Trophoblast cell (in vitro differentiated cells and primary cell): Measurements from ENCODE around the gene NLRC3.

Experiments used
- DNase-seq, 2 donors: peaks; one replicate each; pipeline ENCODE4 v3.0.0-alpha.2; 2016
- H2AFZ ChIP-seq: 2 replicates; pipeline ENCODE4 v1.6.1; 2013; ENCODE audit warnings: low read length, moderate library complexity, mild to moderate bottlenecking; ENCODE audit not compliant: insufficient read depth, poor library complexity
- H2AK5ac ChIP-seq: 2 replicates; pipeline ENCODE4 v1.6.1; 2013; ENCODE audit warnings: mild to moderate bottlenecking, low read length
- H2BK120ac ChIP-seq: 2 replicates; pipeline ENCODE4 v1.6.1; 2013; ENCODE audit warnings: low read length, mild to moderate bottlenecking, moderate library complexity; ENCODE audit not compliant: insufficient read depth, poor library complexity
- H2BK12ac ChIP-seq: 2 replicates; pipeline ENCODE4 v1.6.1; 2013; ENCODE audit warnings: mild to moderate bottlenecking, low read length, moderate library complexity
- H2BK5ac ChIP-seq: 2 replicates; pipeline ENCODE4 v1.6.1; 2013; ENCODE audit warnings: low read length, low read depth, moderate library complexity, mild to moderate bottlenecking; ENCODE audit not compliant: poor library complexity
- H3K14ac ChIP-seq: 2 replicates; pipeline ENCODE4 v1.6.1; 2013; ENCODE audit warnings: mild to moderate bottlenecking, low read length
- H3K18ac ChIP-seq: 2 replicates; pipeline ENCODE4 v1.6.1; 2013; ENCODE audit warnings: mild to moderate bottlenecking, low read length
- H3K23ac ChIP-seq: 2 replicates; pipeline ENCODE4 v1.6.1; 2013; ENCODE audit warnings: low read length
- H3K27ac ChIP-seq: 2 replicates; pipeline ENCODE4 v1.5.1; 2013; ENCODE audit warnings: low read depth, mild to moderate bottlenecking, inconsistent platforms, low read length, moderate library complexity
- H3K27me3 ChIP-seq: 2 replicates; pipeline ENCODE4 v1.6.1; 2013; ENCODE audit warnings: inconsistent platforms, mild to moderate bottlenecking, low read length, moderate library complexity; ENCODE audit not compliant: insufficient read depth
- H3K36me3 ChIP-seq, 2 experiments: 1 replicate in 1 of 2; 2 replicates in 1 of 2; pipeline ENCODE4 v1.6.1; 2013; ENCODE audit warnings: low read length in 2 of 2, mild to moderate bottlenecking in 2 of 2, moderate library complexity in 1 of 2; ENCODE audit not compliant: insufficient read depth in 2 of 2, control insufficient read depth in 1 of 2
- H3K4ac ChIP-seq: 2 replicates; pipeline ENCODE4 v1.6.1; 2013; ENCODE audit warnings: low read depth, mild to moderate bottlenecking, low read length, moderate library complexity
- H3K4me1 ChIP-seq, 2 experiments: 1 replicate in 1 of 2; 2 replicates in 1 of 2; pipeline ENCODE4 v1.6.1; 2013; ENCODE audit warnings: low read length in 2 of 2, mild to moderate bottlenecking in 2 of 2, moderate library complexity in 1 of 2; ENCODE audit not compliant: insufficient read depth in 2 of 2, control insufficient read depth in 1 of 2
- H3K4me2 ChIP-seq: 2 replicates; pipeline ENCODE4 v1.6.1; 2013; ENCODE audit warnings: inconsistent platforms, mild to moderate bottlenecking, low read length, moderate library complexity
- H3K4me3 ChIP-seq: 2 replicates; pipeline ENCODE4 v1.5.1; 2013; ENCODE audit warnings: mild to moderate bottlenecking, low read depth, low read length, inconsistent platforms
- H3K79me1 ChIP-seq: one replicate; pipeline ENCODE4 v1.6.1; 2013; ENCODE audit warnings: low read length
- H3K79me2 ChIP-seq: 2 replicates; pipeline ENCODE4 v1.6.1; 2013; ENCODE audit warnings: low read length, mild to moderate bottlenecking; ENCODE audit not compliant: control insufficient read depth, insufficient read depth, poor library complexity
- H3K9ac ChIP-seq: 2 replicates; pipeline ENCODE4 v1.6.1; 2013; ENCODE audit warnings: mild to moderate bottlenecking, low read length
- H3K9me3 ChIP-seq: 2 replicates; pipeline ENCODE4 v1.6.1; 2013; ENCODE audit warnings: low read depth, mild to moderate bottlenecking, control low read depth, inconsistent platforms, low read length; ENCODE audit not compliant: insufficient read depth
- H4K12ac ChIP-seq: 2 replicates; pipeline ENCODE4 v1.6.1; 2013; ENCODE audit warnings: low read depth, mild to moderate bottlenecking, low read length, moderate library complexity
- H4K8ac ChIP-seq: 2 replicates; pipeline ENCODE4 v1.6.1; 2013; ENCODE audit warnings: low read depth, mild to moderate bottlenecking, low read length, moderate library complexity
- H4K91ac ChIP-seq: one replicate; pipeline ENCODE4 v1.6.1; 2013; ENCODE audit warnings: low read depth, mild to moderate bottlenecking, low read length, moderate library complexity
- WGBS: extraction: QIAGEN DNeasy Blood & Tissue Kit; methylation state at CpG from one replicate; pipeline ENCODE4 v1.1.7; 2013; ENCODE audit warnings: missing lambda C conversion rate; ENCODE audit not compliant: insufficient read length, insufficient coverage; ENCODE audit errors: extremely low coverage; 5-methylcytosine and 5-hydroxymethylcytosine counted together

Gene NLRC3

DNA sequence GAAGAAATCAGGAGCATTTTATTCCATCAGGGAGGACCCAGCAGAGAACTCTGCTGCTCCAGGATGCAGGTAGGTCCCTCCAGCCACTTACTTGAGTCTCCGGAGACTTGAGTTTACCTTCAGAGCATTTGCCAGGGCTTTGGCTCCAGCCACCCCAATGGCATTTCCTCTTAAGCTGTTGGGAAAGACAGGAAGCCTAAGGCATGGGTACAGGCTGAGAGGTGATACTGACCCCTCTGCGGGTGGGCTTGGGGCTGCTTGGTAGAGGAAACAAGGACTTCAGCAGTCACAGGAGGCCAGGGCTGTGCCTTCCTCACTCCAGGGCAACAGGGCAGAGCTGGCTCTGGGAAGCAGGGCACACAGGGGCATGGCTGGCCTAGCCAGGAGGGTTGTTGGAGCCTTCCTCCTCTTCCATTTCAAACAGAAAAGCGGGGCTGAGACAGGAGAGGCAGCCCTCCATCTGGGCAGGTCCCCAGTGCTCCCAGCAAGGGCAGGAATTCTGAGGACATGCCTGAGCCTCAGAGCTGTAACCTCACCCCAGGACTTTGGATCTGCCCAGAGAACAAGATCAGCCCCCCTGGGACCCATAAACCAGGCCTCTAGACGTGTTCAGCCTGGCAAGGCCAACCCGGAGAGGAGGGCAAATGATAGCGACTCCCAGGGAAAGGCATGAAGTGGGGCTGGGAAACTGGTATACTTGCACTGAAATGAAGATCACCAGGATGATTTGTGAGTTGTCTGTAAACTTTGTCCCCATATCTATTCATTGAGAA is 34.4 kb downstream of the NLRC3 start:
- Histone ChIP-seq H4K91ac (no peak overlapping the region), H2BK120ac (no peak overlapping the region), H4K12ac (no peak overlapping the region), H3K23ac (no peak overlapping the region), H3K9me3 (no peaks in the 10 kb centered on the region), H3K27me3 (no peaks in the 10 kb centered on the region), H3K9ac (no peak overlapping the region), H3K79me2 (no peaks in the 10 kb centered on the region), H3K18ac (no peak overlapping the region), H3K4ac (no peak overlapping the region), H4K8ac (no peak overlapping the region), H2AFZ (no peak overlapping the region), H2BK12ac (no peak overlapping the region), H3K4me3 (no peak overlapping the region), H3K79me1 (no peaks in the 10 kb centered on the region), H2BK5ac (no peak overlapping the region), H3K4me1 (no peaks in the 10 kb centered on the region), H3K36me3 (no peaks in the 10 kb centered on the region), H3K4me2 (no peak overlapping the region), H3K14ac (no peak overlapping the region), H3K27ac (no peak overlapping the region), H2AK5ac (no peak overlapping the region)
- WGBS = no CpG with 5 or more reads among the region's 6 CpGs
- DNase-seq = no peak

DNA sequence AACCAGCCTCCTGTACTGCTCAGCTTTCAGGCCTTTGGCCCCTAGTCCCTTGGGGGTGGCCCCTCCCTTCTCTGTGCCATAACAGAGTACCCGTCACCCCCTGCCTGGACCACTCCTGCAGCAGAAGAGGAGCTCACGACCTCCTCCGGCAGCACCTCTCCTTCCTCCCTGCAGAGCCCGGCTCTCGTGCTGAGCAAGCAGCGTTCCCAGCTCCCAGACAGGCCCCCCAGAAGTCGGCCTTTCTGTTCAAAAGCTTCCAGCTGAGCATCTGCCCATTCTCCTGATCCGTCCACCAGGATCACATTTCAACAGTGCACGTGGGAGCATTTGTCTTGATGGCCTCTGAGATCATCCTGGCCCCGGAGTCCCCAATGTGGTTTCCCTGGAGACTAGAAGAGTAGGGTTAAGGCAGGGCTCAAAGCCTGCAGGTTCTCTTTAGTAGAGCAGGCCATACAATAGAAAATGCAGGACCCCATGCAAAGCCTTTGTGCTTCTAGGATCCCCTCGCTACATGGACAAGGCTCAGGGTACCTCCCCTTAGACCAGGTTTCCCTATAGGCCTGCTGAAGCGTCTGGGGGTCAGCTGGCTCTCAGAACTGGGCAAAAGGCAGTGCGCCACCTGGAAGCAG is 35.6 kb downstream of the NLRC3 start:
- H3K79me2 ChIP-seq = no peaks in the 10 kb centered on the region
- H2BK12ac ChIP-seq = no peak overlapping the region
- H3K18ac ChIP-seq = no peak overlapping the region
- no peak overlapping the region for H3K23ac ChIP-seq
- no peak overlapping the region for H2BK120ac ChIP-seq
- no peak overlapping the region for H2AK5ac ChIP-seq
- no peak overlapping the region for H3K9ac ChIP-seq
- H2AFZ ChIP-seq = no peak overlapping the region
- no peak overlapping the region for H2BK5ac ChIP-seq
- no peak overlapping the region for H3K4me3 ChIP-seq
- H3K4me2 ChIP-seq = no peak overlapping the region
- no peak overlapping the region for H3K14ac ChIP-seq
- no peak overlapping the region for H3K27ac ChIP-seq
- no peaks in the 10 kb centered on the region for H3K9me3 ChIP-seq
- H3K36me3 ChIP-seq = no peaks in the 10 kb centered on the region
- H4K91ac ChIP-seq = no peak overlapping the region
- no peaks in the 10 kb centered on the region for H3K4me1 ChIP-seq
- WGBS = no CpG with 5 or more reads among the region's 13 CpGs
- no peak overlapping the region for H3K4ac ChIP-seq
- no peak overlapping the region for H4K8ac ChIP-seq
- no peaks in the 10 kb centered on the region for H3K27me3 ChIP-seq
- no peak for DNase-seq
- no peak overlapping the region for H4K12ac ChIP-seq
- no peaks in the 10 kb centered on the region for H3K79me1 ChIP-seq

DNA sequence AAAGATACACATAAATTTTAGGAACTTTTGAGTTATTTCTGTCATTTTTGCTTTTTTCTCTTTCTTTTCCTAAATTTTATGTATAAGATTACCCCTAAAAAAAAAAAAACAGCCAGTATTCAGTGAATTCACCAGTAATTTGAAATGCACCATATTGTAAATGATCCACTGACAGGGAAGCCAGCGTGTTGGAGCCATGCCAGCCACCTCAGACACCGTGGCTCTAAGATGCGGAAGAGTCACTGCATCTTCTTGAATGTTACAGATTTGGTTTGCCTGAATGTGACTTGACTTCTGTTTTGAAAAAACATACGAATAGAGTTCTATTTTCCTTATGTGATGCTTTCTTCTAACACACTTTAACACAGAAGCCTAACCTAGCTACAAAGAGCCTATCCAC is 39.0 kb downstream of the NLRC3 start:
- Histone ChIP-seq H3K36me3 (peaks cover 5 to 11% of the 10 kb centered on the region in 2 experiments), H3K18ac (no peak overlapping the region), H3K4ac (no peak overlapping the region), H2BK120ac (no peak overlapping the region), H2BK12ac (no peak overlapping the region), H3K79me1 (no peaks in the 10 kb centered on the region), H2BK5ac (no peak overlapping the region), H3K79me2 (no peaks in the 10 kb centered on the region), H4K91ac (no peak overlapping the region), H3K4me3 (no peak overlapping the region), H3K9me3 (no peaks in the 10 kb centered on the region), H3K14ac (no peak overlapping the region), H3K4me2 (no peak overlapping the region), H3K4me1 (no peaks in the 10 kb centered on the region), H4K8ac (no peak overlapping the region), H4K12ac (no peak overlapping the region), H3K9ac (no peak overlapping the region), H2AFZ (no peak overlapping the region), H3K23ac (no peak overlapping the region), H3K27ac (no peak overlapping the region), H2AK5ac (no peak overlapping the region), H3K27me3 (no peaks in the 10 kb centered on the region)
- DNase-seq = no peak
- no CpG with 5 or more reads among the region's 4 CpGs for WGBS

DNA sequence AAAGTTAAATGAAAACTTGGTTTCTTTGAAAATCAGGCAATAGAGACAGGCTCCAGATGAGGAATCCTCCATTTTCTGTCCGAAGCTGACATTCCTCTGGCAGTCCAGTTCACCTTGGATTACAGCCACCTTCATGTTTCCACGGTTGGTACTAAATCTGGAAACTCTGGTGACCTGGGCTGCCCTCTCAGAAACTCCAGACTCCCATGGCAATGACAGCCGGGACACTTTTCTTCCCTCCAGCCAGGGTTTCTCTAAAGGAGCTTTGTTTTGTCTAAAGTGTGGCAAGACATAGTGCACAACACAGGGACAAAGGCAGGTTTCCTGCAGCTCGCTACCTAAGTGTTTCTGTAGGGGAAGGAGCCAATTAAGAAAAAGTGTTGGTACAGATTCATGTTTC is 40.4 kb downstream of the NLRC3 start:
- no peak overlapping the region for H3K4me3 ChIP-seq
- H3K4me1 ChIP-seq = no peaks in the 10 kb centered on the region
- no peak overlapping the region for H3K14ac ChIP-seq
- no peak overlapping the region for H2BK12ac ChIP-seq
- H4K91ac ChIP-seq = no peak overlapping the region
- no peaks in the 10 kb centered on the region for H3K27me3 ChIP-seq
- no peak overlapping the region for H3K4ac ChIP-seq
- H3K79me2 ChIP-seq = no peaks in the 10 kb centered on the region
- peaks cover 11 to 18% of the 10 kb centered on the region in 2 experiments for H3K36me3 ChIP-seq
- DNase-seq = no peak
- no peak overlapping the region for H2BK5ac ChIP-seq
- no peak overlapping the region for H3K18ac ChIP-seq
- no peak overlapping the region for H4K12ac ChIP-seq
- WGBS = no CpG with 5 or more reads among the region's 4 CpGs
- H3K27ac ChIP-seq = no peak overlapping the region
- no peak overlapping the region for H2BK120ac ChIP-seq
- no peak overlapping the region for H2AK5ac ChIP-seq
- no peak overlapping the region for H2AFZ ChIP-seq
- no peak overlapping the region for H3K23ac ChIP-seq
- no peak overlapping the region for H4K8ac ChIP-seq
- no peaks in the 10 kb centered on the region for H3K79me1 ChIP-seq
- H3K9ac ChIP-seq = no peak overlapping the region
- H3K9me3 ChIP-seq = peaks cover 2% of the 10 kb centered on the region
- no peak overlapping the region for H3K4me2 ChIP-seq
